ENCODE data around the gene PIP5KL1.
A peak's percentile ranks its signal among the peaks of the same experiment; 100 is the strongest.

The PIP5KL1 gene

GRCh38 chr9:127930231-127931091 lies at the start of gene PIP5KL1:
Gene PIP5KL1, minus strand, starts transcription at chr9:127930777. Its CDS starts 25 bp downstream, at chr9:127930752.
- DNase-seq, result peak; percentile 69 to 79

- DNase-seq, result no peak
Observed at GRCh38 chr9:127980060-127980705, 49.6 kb upstream of the PIP5KL1 start.

DNA sequence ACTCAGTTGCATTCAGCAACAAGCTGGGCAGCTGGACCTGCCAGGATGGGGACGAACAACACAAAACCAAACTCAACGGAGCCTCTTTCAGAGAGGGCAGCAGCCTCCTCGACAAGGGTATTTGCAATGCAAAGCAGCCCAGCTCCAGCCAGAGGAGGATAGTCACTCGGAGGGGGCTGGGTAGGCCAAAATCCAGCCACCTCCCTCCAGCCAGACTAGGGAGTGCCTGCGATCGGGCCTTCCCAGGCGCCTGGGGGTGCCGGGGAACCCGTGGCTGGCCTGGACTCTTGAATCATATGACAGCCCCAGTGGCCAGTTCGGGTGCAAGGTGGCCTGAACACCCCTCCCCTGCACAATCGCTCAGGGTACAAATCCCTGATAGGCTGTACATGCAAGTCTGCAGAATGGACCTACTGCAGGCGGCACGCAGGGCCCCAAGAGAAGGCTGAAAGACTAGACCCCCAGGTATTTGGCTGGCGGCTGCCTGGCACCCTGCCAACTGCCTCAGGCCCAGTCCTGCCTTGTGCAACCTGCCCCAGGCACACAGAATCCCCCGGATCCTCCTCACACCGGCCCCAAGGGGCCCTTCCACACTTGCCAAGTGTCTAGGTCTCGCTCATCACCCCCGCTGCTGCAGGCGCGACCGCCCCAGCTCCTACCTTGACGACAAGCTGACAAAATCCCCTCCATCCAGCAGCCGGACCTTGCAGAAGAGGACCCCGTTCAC lies 48.9 kb upstream of the PIP5KL1 start:
- peak; percentile 42 to 64 for DNase-seq

DNA sequence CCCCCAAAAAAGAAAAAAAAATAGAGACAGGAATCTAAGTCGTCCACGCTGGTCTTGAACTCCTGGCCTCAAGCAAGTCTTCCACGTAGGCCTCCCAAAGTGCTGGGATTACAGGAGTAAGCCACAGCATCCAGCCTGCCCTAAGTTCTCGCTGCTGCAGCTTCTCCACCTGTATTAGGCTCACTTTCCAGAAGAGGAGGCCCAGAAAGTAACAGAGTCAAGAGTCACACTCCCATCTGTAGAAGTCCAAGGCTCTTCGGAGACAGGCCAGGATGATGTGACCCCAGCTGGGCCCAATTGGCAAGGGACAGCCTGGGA lies 48.4 kb upstream of the PIP5KL1 start:
- DNase-seq, result no peak

DNA sequence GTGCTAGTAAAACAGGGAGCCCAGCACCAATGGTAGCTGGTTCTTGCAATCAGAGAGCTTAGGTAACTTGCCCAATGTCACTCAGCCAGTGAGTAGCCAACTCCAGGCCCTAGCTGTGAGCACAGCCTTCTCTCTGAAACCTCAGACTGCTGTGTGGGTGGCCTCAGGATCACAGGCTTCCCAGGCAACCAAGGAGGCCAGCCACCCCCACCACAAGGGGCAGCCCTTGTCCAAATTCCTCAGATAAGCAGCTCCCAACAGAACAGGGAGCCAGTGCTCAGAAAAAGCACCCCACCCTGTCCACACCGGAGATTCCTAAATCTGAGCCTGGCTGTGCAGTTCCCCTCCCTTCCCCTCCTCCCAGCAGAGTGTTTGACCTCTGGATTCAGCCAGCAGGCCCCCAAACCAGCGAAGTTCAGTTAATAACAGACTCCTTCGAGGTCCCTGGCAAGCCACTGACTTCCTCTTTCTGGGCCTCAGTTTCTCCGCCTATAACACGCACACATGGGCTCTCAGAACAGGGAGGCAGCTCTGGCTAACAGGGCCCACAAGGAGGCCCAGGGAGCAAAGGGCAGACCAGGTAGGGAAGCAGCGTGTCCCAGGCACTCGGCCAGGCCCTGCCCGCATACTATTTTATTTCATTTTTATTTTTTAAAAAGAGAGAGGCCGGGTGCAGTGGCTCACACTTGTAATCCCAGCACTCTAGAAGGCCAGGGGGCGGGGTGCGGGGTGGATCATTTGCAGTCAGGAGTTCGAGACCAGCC lies 47.5 kb upstream of the PIP5KL1 start:
- DNase-seq, result no peak

GRCh38 chr9:127977009-127977883 lies 46.7 kb upstream of the PIP5KL1 start:
- DNase-seq, result no peak

DNA sequence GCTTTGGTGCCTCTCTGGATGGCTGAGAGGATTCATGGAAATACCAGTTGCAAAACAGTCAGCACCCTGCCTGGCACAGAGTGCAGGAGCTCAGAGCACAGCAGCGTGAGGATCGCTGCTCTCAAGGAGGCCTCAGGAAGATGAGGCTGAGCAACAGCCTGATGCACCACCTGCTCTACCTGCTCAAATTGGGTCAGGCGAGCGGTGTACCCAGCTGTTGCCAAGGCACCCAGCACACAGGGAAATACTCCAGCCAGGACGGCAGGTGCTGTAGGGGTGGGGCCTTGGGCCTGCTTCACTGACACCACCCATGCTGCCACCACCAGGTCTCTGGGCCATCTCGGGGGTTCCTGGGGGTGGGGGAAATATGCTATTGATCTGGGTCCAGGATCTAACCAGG lies 45.9 kb upstream of the PIP5KL1 start:
- DNase-seq, result peak; percentile 13 to 49

DNA sequence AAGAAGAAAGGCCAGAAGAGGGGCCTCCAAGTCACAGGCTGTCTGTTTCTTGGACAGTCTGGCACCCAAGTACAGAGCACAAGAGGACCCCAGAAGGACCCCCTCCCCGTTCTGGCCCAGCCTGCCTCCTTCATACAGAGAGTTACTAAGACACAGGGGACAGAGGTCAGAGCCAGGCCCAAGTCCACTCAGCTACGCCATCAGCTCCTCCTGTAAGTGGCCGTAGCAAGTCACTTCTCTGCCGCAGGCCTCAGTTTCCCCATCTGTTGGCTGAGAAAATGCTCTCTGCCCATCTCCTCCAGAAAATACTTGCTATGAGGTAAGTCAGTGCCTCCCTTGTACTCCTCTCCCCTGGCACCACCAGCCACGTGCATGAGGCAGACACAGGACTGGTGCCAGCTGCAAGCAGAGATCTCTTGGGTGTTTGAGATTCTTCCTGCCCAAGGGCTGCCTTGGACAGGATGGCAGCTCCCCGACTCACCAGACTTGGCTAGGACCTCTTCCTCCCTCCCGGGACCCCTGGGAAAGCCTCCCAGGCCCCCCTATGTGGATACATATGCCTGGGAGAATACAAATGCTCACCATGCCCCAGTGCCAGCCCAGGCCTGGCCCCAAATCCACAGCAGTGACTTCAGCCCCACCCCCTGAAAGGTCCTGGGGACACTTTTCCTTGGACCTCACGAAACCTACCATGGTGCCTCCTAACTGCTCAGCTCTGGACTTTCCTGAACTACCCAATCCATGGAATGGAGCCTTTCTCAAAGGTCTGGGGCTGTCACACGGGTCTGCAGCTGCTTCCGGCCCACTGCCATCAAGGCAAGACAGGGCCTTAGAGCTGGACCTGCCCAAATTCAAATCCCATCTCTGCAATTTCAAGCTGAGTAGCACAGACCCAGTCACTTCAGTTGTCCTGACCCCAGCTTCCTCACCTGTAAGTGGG lies 45.1 kb upstream of the PIP5KL1 start:
- DNase-seq, result no peak

- no peak for DNase-seq
Observed at GRCh38 chr9:127974769-127975261, 44.2 kb upstream of the PIP5KL1 start.

- DNase-seq, result peak in 1 of 2 experiments; percentile 32
Observed at GRCh38 chr9:127974001-127974768, 43.6 kb upstream of the PIP5KL1 start.

GRCh38 chr9:127973169-127974000 lies 42.8 kb upstream of the PIP5KL1 start:
- DNase-seq, result peak in 1 of 2 experiments; percentile 46

GRCh38 chr9:127972236-127972871 lies 41.8 kb upstream of the PIP5KL1 start:
- no peak for DNase-seq

- DNase-seq, result peak; percentile 10 to 56
Observed at GRCh38 chr9:127971357-127972235, 41.0 kb upstream of the PIP5KL1 start.

DNA sequence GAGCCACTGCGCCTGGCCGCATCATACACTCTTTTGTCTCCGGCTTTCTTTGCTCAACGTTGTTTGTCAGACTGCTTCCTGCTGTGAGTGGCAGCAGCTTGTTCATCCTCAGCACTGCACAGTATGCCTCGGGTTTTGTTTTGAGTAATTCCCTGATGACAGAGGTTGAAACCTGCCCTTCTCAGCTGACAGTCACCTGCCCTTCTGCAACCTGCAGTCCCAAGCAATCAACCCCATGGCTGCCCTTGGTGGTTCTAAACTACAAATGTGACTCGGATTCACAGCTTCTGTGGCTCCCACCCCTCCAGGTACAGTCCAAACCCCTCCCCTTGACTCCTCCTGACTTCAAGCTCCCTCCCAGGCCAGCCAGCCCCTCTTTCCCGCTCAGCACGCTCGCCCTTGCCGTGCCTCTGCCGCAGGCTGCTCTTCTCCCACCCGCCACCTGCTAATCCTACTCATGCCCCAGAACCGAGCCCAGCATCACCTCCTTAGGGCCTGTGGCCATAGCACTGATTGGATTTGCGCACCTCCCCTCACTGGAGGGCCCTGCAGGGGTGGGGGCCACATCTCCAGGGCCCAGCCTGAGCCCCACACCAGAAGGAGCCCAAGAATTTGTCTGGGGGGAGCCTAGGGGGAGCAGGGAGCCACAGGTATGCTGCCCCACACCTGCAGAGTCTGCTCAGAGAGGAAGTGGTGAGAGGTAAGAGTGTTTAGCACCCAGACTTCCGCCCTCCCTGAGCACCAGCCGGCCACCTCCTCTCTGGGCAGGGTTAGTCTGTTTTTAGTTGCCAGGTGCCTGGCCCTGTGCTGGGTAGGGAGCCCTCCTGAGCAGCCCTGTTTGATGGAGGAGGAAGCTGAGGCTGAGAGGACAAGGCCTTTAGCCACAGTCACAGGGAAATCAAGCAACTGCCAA lies 40.1 kb upstream of the PIP5KL1 start:
- peak; percentile 28 to 51 for DNase-seq

GRCh38 chr9:127968700-127969383 lies 38.3 kb upstream of the PIP5KL1 start:
- no peak for DNase-seq

Data from NCI-H524 (cell line).